ENCODE results near the gene MGLL.

Gene MGLL

DNA sequence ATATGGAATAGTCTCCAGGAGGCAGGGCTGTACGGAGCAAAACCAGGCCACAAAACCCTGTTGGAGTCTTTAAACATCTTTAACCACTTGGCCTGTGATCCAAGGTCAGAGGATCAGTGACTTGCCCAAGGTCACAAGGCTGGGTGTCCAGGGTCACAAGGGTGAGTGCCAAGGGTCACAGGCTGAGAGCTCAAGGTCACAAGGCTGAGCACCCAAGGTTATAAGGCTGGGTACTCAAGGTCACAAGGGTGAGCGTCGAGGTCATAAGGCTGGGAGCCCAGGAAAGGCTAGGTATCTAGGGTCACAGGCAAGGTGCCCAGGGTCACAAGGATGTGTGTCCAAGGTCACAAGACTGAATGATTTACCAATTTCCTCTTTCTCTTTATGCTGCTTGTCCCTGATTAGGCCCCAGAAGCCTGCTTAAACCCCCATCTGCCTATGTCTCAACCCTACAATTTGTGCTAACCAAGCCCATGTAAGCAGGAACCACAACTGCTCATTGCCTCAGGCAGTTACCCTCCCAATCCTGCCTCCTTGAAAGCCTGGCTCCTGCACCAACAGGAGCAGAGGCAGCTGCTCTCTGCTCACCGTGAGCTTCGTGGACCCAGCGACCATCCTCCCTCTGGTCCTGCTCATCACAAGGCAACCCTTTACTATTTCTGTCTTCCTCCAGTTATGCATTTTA is 51.5 kb downstream of the MGLL start:
- DNase-seq, result no peak

DNA sequence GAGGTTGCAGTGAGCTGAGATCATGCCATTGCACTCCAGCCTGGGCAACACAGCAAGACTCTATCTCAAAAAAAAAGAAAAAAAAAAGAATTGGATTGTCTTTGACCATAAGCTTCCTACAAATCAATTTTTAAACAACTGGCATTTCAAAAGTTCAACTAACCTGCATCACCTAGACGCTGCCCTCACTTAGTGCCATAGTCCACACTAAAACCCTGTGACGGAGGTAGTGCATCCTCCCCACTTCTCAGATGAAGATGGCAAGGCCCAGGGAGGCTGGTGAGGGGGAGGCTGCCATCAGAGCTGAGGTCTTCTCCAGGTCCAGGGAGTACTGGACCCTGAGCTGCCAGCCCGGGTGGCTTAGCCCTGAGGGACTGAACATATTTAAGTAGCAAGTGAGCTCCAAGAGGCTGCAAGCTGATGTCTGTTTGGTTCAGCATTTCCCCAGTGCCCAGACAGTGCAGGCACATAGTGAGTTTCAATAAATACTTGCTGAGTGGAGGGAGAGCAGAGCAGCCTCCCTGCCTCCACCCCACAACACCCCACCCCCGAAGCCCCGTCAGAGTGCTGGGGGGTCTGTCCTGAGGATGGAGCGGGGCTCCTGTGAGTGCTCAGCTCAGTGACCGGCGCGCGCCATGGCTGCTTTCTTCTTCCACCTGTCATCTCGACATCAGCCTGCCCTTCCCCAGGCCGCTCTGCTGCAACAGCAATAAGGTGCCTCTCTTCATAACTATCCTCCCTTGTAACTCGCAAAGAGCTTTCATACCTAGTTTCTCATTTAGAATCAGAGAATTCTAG is 52.8 kb downstream of the MGLL start:
- no peak for DNase-seq

DNA sequence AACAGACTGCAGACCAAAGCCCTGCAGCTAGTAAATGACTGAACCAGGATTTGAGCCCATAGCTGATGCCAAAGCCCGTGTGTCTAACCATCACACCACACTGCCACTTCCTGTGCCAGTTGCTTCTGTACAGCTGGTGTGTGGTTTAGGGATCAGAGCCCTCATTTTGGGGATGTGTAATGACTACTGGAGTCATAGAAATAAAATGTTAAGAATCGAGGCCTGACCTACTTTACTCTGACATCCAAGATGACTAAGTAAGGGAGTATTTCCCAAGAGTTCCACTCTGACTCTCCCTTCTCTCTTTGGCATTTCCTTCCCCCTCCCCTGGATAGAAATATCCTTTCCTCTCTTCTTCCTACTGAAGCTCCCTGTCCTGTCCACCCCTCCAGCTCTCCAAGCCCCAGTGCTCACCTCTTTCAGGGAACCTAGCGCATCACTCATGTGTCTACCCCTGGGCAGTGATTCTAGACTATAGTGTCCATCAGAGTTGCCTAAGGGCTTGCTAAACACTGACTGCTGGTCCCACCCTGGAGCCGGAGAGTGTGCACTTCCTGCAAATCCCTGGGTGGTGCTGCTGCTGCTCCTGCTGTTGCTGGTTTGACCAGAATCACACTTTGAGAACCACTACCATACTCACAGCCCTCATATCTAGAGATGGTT is 53.8 kb downstream of the MGLL start:
- no peak for DNase-seq

DNA sequence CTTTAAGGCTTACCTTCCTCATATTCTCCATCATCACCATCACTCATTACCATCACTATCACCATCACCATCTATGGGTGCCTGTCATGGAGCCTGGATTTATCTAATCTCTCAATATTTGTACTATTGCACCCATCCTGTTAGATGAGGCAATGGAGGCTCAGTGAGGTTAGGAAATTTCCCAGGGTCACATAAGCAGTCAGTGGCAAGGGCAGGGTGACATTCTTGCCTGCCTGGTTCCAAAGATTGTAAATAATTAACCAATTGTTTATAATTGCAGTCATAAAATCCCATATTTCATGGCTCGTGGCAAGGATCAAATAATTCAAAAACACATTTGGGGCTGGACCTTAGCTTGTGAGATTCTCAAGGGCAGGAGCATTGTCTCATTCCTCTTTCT is 55.2 kb downstream of the MGLL start:
- no peak for DNase-seq

DNA sequence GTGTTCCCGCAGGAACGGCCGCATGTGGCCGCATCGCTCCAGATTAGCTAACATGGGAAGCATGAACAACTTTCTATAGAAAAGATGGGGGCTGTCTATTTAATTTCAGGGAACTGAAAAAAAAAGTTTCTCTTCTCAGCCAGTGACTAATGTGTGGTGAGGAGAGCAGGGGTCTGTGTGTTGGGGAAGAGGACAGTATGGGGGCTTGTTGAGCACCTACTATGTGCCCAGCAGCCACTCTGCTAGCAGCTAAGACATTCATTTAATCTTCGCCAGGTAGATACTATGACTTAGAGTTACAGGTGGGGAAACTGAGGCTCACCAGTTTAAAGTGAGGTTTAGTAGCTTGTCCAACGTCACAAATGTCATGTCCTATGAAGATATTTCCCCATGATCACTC is 56.6 kb downstream of the MGLL start:
- DNase-seq, result no peak

- no peak for DNase-seq
Measured at GRCh38 chr3:127764841-127765362, 57.4 kb downstream of the MGLL start.

DNA sequence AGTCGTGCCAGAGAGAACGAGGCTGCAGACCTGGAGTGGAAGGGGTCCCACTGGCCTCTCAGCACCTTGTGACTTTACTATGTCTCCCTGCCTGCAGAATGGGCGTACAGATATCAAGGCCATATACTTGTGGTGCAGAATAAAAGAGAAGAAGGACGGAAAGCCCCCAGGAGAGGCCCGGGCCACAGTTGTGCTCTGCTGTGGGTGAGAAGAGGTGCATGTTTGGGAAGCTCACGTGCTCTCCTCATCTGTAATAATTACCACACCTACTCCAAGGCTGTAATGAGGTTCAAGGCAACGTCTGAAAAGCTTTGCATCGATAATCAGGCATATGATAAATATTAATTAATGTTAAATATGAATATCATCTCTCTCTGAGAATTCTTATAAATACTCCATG is 58.0 kb downstream of the MGLL start:
- DNase-seq, result no peak

- no peak for DNase-seq
Measured at GRCh38 chr3:127763816-127764215, 58.5 kb downstream of the MGLL start.

- DNase-seq, result no peak
Measured at GRCh38 chr3:127763337-127763736, 59.0 kb downstream of the MGLL start.

GRCh38 chr3:127762787-127763105 is 59.6 kb downstream of the MGLL start:
- DNase-seq, result no peak

DNA sequence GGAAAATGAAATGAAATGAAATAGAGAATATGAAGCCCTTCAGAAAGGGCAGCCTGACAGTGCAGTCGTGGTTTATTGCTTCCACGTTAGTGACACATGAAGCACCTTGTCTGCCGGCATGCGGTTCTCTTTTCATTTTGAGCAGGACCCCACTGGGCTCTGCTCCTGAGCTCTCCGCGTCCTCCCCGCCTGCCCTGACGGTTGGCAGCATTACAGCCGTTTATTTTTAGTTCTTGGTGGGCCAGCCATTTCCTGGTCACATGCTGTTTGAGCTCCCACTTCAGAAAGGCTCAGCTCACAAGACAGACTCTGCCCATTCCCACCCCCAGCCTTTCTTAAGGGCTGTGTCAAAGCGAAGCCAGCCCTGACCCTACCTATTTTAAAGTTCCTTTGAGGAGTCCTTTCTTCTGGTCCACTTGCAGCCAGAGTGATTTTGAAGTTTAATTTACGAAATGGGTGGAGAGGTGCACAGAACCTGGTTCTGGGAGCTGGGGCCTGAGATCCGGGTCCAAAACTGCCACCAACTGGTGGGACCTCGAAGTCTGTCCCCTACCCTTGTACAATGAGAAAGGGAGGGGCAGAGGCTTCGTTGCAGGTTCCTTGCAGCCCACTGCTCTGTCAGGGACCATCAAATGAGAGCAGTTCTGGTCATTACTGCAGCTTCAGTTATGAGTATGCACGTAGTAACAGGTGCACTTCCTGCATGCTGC is 60.1 kb downstream of the MGLL start:
- no peak for DNase-seq

- DNase-seq, result no peak
Measured at GRCh38 chr3:127761441-127761801, 60.9 kb downstream of the MGLL start.

DNA sequence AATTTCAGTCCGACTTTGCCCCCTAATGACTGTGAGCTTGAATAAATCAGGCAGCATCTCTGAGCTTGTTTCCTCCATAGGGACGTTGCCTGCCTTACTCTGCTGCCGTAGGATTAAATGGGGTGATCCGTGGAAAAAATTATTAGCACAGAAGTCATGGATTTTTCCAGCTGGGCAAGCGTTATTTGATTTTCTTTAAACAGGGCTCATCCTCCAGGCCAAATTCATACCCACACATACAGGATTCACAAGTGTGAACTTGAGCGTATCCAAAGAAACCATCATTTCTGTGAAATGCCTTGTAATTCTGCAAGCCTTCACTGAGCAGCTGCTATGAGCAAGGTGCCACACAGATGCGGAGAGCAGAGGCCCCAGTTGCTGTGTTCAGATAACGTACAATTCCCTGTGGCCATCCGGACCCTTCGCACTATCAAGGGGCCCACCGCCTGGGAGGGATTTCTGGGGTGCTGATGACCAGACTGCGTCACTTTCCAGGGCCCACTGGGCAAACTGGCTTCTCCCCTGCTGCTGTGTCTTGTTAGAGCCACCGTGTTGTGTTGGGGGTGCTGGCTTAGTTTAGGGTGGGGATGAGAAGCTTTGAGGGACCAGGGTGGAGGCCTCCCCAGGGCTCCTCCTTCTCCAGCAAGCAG is 61.4 kb downstream of the MGLL start:
- no peak for DNase-seq

DNA sequence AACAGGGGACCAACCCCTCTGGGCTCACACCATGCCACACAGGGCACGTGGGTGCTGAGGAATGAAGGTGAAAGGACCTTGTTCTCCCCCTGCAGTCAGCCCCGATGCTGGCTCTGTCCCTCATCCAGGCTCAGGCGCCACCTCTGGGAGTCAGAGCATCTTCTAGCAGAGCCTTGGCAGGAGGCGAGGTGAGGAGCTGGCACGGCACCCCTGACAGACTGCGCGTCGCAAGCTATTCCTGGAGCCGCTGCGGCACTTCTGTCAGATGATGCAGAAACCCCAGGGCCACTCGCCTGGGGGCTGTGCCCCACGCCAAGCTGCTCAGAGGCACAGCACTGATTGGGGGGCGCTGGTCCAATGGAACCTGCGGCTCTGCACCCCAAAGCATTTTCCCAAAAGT is 62.0 kb downstream of the MGLL start:
- no peak for DNase-seq

DNA sequence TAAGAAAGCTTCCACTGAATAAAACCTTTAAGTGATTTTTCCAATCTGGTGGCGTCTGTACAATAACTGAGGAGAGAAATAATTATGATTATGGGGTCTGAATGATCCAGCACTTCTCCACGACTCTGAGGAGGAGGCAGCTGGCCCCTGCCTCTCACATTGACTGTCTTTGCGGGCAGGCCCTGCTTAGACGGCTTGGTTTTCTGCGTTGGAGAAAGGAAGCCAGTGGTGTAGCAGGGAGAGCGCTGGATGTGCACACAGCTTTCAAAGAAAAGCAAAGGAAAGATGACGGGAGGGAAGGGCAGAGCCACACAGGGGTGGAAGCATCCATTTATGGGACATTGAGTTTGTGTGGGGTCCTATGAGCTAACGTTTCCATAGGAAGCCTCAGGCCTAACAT is 62.5 kb downstream of the MGLL start:
- DNase-seq, result no peak

GRCh38 chr3:127758013-127758412 is 64.3 kb downstream of the MGLL start:
- DNase-seq, result no peak

DNA sequence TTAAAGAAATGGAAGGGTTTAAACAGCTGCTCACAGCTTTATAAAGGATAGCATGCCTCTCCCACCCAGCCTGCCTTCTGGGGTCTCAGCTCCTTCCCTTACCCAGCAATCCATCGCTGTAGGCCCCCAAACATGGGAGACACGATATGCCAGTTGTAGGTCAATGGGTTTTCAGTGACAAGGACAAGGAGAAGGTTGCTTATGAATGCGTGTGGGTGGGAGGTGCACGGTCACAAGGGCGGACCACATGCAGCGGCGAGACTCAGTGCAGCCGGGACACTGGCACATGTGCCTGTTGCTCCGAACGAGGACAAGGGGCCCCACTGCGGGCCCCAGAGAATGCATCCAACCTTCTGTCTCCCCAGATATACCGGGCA is 67.0 kb downstream of the MGLL start:
- no peak for DNase-seq

DNA sequence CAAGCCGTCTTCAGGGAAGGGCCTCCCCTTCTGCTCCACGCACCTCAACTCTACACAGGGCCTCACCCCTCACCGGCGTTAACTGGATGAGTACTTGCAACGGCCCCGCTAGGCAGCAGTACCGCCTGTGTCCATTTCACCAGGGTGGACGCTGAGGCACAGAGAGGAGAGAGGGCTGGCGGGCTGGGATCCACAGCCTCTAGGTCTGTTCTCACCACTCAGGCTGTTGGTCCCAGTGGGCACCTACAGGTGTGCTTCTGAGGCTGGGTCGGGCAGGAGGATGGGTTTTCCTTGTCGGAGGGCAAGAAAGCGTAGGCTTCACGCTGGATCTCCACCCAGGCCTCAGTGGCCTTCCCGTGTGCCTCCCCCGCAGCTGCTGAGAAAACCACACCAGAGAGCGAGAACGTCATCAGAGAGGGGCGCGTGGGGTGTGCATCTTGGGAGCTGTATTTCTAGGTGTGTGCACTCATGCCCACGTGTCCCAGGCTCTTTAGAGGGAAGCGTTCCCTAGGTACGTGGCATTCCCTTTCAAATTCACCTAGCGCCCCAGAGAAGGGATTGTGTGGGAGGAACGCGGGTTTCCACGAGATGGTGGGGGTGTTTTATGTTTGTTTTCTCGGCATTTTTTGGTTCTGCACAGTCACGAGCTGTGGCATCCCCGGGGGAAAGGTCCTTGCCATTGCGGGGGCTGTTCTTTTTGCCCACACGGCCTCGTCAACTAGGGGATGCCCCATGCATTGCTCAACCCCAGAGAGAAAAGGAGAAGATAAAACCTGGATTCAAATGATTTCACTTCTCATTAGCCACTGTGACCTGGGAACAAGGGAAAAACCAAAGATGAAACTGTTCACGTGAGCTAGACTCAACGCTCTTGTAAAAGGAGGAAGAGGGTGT is 67.7 kb downstream of the MGLL start:
- DNase-seq, result no peak

DNA sequence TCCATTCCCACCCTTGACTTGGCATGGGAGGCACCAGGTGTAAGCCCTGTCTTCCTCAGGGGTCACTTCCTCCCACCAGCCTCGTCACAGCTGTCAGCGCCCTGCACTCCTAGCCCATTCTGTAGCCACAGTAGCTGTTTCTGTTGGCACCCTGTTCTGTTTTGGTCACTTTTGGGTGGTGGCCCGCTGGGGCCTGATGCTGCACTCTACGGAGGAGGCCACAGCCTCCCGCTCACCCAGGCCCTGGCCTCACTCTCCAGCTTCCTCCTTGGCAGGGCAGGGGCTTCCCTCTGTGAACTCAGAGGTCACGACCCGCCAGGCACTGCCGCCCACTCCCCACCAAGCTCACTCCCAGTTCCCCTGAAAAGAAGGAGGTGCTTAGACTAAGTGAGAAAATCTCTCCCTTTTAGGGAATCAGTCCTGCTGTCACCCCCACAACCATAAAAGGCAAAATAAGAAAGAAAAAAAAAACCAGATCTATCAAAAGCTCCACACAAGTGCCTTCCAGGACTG is 68.4 kb downstream of the MGLL start:
- DNase-seq, result no peak

GRCh38 chr3:127753338-127753737 is 69.0 kb downstream of the MGLL start:
- no peak for DNase-seq

GRCh38 chr3:127751782-127752181 is 70.5 kb downstream of the MGLL start:
- no peak for DNase-seq

DNA sequence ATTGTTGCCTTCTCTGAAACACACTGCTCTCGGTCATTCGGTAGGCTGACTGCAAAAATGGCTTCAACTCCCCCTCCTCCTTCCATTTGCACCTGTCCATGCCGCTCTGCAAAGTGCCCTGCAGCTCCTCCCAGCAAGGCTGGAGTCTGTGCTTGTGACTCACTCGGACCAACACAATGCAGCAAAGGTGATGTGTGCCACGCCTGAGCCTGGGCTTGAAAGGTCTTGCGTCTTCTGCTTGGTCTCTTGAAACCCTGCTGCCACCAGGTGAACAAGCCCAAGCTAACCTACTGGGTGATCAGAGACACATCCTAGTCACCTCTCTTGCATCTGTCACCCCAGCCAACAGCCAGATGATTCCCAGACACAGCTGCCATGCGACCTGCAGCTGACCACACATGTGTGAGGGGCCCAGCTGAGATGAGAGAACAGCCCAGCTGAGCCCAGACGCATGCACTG is 71.1 kb downstream of the MGLL start:
- peak; percentile 68 for DNase-seq

Measured in NCI-H146 (cell line).